MM.1S (cell line): Measurements from ENCODE around the gene GBX1.

Experiments
- CTCF ChIP-seq: fragments of 300-600 bp; sonication (generic); IDR thresholded peaks from 2 replicates; pipeline ENCODE4 v1.5.1; 2016; ENCODE audit warnings: antibody characterized with exemption, low read length, mixed read lengths
- EZH2 ChIP-seq: fragments of 300-600 bp; sonication (generic); optimal IDR thresholded peaks from 2 replicates; pipeline ENCODE3; 2017; ENCODE audit warnings: low read depth, mild to moderate bottlenecking, antibody characterized with exemption, low read length, mixed read lengths
- EZH2phosphoT487 ChIP-seq: fragments of 300-600 bp; sonication (generic); IDR thresholded peaks from 2 replicates; pipeline ENCODE4 v1.6.1; 2018; ENCODE audit warnings: antibody characterized with exemption, low read length

DNA sequence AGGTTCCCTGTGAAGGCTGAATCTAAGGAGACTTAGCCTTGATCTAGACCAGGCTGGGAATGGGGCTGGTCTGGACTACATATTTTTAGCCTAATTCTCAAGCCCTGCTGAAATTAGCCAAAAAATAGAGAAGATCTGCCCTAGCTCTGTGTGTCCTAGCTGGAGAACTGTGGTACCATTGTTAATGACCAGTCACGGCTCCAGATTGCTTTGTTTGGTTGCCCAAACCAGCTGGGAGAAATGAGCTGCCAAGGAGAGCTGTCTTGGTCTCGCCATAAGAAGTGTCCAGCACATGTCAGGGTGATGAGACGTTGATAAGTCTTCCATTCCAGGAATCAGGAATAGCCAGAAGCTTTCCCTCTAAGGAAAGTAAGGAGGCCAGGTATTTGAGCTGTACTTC lies 20.7 kb downstream of the GBX1 start:
- no peak for TF ChIP-seq CTCF
- TF ChIP-seq EZH2phosphoT487, result no peak
- no peak for TF ChIP-seq EZH2
